ENCODE measurements around the gene FN1.

The FN1 gene

DNA sequence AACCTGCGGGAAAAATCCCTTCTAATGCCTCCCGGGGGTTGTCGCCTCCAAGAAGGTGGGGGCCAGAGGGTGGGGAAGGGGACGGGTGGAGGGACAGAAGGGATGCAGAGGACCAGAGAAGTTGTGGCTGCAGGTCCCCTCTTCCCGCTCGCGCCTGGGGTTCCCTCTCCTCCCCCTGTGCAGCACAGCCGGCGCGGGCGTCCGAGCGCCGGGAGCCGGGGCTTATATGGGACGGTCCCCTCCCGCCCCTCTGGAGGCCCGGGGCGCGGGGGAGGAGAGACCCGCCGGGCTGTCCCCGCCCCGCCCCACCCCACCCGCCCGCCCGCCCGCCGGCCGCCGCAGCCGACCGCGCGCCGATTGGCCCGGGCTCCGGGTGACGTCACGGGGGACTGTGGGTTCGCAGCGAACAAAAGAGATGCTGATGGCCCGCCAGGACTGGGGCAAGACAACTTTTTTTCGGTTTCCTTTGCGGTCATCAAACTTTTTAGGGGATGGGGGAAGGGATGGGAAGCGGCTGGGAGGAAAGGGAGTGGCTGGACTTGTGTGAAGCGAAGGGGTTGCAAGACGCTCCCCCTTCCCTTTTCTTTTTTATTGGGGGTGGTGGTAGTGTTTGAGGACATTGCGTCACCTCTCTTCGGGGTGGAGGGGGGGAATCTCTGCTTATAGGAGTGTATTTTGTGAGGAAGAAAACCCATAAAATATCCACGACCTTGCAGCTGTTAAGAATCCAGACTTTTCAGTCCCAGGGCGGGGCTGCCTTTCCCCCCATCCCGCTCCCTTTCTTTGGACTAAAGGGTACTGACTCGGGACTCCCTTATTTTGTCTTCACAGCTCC is at the start of gene FN1:
Gene FN1, minus strand, starts transcription at position 199 of the 835 bp plus-strand sequence. CDS start 266 bp downstream, outside the sequence.
- peak; percentile 43 for DNase-seq (ENCODE audit: low read depth)

DNA sequence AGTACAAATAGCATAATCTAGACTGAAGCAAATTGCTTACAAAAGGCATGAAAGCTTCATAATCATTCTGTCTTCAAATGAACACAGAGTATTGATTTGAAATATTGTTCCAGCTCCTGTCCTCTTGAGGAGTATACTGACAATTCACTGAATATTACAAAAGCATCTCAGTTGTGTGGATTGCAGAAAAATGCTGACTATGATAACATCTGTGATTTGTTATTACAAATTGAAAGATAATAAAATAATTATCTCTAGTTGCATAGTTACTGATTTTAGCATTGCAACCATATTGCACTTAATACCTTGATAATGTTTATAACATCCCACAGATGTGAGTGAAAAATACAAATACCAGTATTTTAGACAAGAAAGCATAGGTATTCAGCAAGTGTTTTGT is 49.2 kb upstream of the FN1 start:
- no peak for DNase-seq (ENCODE audit: low read depth)

DNA sequence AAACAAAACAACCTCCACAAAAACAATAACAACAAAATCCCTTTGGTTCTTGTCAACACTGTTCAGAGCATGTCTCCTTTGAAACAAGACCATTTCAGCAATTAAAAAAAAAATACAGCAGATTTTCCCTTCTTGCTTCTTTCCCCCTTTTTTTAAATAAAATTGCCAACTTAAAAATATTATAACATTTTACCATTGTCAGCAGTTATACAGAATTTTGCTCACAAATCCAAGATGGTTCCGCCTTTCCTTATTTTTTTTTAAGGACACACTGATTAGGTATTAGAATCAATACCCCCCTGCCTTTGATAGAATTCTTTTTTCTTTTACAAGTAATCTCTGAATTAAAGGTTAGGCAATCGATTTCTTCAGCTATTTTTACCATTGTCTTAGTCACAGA is 48.7 kb upstream of the FN1 start:
- DNase-seq (ENCODE audit: low read depth), result no peak

DNA sequence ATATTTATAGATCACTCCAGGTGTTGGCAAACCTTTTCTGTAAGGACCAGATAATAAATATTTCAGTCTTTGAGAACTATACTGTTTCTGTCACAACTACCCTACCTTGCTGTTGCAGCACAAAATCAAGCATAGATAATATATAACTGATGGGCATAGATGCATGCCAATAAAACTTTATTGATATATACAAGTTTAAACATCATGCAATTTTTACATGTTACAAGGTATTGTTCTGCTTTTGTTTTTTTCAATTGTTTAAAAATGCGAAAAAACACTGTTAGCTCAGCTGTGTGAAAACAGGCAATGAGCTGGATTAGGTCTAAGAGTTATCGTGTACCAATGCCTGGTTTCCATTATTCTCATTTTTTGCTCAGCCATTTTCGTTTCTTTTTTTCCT is 47.6 kb upstream of the FN1 start:
- DNase-seq (ENCODE audit: low read depth), result no peak

DNA sequence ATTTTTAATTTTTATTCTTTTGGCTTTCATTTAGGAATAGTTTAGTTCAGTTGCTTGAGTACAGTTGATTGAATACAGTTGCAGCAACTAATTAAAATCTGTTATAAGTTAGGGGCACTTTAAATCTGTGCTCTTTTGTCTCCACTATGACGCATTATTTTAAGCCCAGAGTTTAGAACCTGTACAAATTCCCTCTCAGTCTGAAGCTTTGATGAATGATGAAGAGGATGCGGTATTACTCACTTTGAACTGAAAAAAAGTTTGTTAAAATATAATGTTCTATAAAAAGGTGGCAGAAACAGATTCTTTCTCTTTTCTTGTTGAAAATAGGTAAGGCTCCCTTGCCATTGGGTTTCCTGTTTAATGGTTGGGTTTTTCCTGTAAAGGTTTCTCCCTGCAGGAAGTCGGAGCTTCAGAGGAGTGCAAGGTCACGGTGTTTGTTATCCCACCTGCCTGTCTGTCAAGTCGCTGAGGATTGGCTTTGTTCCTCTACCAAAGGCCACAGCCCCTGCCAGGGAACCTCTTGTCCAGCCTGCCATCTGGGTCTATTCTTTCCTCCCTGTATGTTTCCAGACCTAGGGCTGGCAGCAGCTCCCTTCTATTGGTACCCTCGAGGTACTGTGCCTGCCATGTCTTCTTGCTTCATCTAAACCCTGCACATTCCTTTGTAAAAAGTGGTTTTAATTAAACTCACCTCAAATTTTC is 43.8 kb upstream of the FN1 start:
- no peak for DNase-seq (ENCODE audit: low read depth)

DNA sequence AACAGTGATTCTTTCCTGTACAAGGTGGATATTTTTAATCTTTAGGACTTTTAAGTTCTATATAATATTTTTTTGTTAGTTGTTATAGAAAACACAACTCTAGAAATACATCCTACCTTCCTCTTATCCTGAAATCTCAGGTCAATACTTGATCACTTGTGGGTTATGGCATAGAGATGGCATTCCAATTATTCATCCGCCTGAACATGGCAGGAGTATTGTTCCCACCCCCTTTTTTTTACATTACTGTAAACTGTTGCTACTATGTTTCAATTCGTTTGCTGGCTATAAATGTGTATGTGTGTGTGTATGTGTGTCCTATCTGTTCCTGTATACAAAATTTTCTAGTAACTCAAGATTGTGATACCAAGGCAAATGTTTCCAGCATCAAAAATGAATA is 43.3 kb upstream of the FN1 start:
- no peak for DNase-seq (ENCODE audit: low read depth)

DNA sequence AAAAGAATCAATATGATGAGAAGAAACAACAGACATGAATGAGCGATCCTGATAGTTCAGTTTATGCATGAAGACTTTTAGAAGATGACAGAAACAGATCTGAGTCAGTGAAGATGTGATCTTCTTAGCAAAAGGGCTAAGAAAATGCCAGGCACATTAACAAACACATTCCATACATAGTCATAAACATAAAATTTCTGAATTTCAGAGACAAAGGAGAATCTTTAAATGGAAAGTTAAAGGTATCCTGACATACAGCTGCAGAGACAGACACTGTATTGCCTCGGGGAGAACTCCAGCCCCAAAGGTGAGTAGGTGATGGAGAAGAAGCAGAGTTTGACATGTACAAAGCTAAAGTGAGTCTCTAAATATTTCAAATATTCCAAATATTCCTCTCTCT is 40.6 kb upstream of the FN1 start:
- no peak for DNase-seq (ENCODE audit: low read depth)

DNA sequence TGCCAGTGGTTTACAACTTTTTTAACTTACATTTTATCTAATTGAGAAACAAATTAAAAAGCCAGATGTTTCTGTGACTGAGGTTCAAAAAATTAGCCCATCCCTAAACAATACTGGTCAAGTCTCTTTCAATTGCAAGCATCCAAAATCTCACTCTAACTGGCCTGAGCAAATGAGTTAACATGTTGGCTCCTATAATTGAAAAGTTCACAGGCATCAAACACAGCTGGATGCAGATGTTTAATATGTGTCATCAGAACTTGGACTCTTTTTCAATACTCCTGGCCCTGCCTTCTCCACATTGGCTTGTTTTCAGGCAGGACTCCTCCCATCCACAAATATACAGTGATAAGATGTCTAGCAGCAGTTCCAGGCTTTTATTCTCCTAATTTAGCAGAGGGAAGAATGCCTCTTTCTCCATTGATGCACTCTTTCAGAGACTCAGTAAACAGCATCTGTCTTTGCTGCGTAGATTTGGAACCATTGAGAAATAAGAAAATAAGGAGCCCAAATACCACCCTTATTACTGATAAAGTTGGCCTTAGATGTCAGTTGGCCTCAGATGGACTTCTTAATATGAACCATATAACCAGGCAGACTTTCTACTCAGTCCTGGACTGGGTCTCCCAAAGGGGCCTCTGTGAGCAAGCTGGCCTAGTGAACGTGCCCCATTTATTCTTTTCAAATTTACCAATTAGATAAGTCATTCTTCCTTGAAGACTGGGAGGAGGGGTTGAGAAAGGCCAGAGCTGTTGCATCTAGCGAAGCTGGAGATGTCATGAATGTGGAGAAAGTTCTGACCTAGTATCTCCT is 30.4 kb upstream of the FN1 start:
- DNase-seq (ENCODE audit: low read depth), result no peak

DNA sequence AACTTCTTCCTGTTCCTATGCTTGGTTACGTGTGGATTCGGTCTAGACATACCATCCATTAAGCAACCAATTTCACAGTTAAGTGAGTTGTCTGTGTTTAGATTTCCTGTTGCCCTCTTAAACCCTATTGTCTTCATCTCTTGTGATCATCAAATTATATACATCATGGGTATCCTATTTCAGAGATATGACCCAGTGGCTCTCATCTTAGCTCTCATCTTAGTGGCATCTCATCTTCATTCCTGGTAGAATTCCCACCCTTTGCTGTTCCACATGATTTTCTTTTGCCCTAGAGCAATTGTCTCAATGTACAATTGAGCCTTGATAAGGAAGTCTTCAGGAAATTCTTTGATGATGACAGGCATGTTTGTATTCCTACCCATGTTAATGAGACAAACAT is 29.4 kb upstream of the FN1 start:
- DNase-seq (ENCODE audit: low read depth), result no peak

DNA sequence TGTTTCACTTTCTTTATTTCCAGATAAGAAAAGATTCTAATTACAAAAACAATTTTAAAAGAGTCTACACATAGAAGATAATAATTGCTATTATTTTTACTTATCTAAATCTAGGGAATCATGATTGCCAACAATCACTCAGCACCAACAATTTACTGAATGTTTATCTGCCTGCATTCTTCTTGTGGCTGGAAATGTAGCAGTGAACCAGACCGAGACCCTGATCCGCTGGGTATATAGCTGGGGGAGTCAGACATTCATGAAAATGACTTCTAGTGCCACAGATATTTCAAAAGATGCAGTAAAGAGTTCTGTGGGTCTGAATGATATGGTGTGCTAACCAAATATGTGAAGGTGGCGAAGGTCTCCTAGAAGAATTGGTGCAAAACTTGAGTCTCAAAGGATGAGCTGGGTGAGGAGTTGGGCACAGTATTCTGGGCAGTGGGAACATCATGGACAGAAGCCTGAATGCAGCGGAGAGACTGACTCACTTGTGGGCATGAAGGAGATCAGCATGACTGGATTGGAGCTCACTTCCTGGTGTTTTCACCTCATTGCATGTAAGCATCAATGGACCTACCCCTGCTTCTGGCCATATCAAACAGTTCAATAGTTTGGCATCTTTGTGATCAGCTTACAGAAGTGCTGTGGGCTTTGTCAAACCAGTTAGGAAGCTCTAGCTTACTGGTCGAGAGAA is 26.1 kb upstream of the FN1 start:
- DNase-seq (ENCODE audit: low read depth), result no peak

DNA sequence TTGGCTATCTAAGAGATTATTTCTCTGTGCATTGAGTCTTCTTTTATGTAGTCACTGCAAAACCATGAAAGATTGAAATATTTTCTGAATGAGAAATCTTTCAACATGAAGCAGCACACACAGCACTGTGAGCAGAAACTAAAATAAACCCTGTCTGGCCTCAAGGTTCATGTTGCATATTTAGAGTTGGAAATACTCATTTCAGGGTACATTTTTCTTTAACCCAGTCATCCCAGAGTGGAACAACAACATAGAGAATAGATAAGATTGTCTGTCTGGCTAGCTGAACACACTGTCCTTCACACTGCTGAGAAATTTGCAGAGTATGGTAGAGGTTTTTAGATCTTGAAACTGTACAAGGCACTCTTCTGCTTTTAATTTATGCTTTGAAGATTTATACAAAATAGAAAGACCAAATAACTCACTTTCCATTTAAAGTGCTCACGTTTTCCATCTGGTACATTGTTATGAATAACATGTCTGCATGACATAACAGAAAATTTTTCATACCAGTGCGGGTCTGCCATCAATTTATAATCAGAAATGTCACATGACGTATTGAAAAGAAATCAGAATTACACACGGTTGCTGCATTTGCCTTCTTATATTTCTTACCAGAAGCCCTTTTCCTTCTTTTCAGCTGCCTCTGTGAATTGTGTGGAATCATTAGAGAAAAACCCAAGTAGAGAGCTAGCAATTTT is 25.0 kb upstream of the FN1 start:
- DNase-seq (ENCODE audit: low read depth), result no peak

DNA sequence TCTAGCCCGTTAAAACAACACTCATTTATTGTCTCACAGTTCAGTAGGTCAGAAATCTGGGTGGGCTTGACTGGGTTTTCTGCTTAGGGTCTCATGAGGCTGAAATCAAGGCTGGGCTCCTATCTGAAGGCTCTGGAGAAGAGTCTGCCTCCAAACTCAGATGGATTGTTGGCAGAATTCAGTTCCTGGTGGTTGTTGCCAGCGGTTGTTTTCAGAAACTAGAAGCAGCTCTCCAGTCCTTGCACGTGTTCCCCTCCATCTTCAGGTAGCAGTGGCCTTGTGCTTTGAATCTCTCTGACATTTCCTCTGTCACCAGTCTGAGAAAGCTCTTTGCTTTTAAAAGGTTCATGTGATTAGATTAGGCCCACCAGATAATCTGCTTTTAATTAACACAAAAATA is 20.1 kb upstream of the FN1 start:
- DNase-seq (ENCODE audit: low read depth), result no peak

DNA sequence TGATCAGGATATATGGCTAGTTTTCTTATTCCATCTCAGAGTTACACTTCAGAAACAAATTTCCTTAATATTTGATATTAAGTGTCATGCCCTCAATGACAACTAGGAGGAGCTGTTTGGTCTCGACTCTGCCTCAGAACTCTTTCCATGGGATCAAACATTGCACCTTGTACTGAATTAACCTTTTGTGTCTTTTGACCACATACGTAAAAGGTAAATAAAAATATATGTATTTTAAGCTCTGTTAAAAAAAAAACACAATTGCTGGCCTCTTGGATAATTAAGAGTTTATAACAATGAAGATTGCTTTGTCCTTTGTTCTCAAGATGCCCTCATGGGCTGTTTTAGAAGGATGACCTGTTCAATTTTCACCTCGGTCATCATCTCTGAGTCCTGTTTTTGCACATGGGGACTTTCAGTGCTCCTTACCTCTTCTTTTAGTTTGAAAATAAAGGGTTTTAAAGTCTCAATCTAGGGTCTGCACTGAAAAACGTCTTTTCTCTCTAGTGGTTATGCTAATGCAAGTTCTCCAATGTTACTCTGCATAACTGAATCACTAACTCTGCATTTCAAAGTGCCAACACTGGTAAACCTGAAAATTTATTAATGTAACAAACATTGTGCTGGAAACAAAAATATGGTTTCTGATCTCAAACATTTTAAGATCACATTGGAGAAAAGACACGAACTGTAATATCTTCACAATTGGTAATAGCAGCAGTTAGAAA is 18.8 kb upstream of the FN1 start:
- no peak for DNase-seq (ENCODE audit: low read depth)

DNA sequence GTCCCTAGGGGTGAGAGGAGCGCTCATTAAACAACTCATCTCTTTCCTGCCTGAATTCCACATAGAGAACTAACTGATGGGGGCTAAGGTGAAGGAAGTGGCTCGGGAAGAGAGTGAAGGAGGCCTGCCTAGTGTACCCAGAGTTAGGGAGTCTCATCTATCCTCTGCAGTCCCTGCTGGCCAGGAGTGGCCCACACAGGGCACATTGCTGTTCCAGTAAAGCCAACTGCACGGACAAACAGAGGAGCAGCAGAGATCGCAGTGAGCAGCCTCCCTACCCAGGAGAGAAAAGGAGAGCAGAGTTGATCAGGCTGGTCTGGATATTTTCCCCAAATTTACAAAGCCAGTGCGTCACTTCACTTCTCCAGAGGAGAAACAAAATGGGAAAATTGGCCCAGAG is 16.9 kb upstream of the FN1 start:
- DNase-seq (ENCODE audit: low read depth), result no peak

DNA sequence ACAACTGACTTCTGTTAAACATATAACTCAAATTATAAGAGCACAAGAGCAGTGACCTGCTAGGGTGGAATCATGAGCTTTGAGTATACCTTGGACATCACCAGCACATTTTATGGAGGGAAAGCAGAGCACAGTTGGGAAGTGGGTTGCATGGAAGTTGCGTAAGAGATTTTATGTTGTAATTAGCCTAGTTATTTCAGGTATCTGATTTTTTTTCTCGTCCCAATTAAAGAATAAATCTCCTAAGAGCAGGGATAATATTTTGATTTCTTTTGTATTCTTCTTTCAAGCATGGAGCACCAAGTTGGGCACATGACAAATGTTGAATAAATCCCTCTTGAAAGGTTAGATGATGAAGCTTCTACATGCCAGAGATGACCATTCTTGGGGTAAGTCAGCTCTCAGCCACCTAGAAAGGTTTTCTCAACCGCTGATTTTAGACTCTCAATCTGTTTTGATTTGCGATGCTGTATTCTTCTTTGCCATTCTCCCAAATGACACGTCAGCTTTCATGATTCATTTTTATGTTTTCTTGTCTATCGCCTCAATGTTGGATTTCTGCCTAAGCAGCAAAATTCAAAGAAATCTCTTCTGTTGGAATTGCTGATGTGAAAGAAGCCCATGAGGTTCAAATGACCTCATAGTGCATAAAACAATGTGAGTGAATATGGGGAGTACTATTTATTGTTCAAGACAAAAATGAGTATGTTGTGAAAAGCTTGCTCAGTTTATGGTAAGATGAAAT is 15.3 kb upstream of the FN1 start:
- DNase-seq (ENCODE audit: low read depth), result no peak

DNA sequence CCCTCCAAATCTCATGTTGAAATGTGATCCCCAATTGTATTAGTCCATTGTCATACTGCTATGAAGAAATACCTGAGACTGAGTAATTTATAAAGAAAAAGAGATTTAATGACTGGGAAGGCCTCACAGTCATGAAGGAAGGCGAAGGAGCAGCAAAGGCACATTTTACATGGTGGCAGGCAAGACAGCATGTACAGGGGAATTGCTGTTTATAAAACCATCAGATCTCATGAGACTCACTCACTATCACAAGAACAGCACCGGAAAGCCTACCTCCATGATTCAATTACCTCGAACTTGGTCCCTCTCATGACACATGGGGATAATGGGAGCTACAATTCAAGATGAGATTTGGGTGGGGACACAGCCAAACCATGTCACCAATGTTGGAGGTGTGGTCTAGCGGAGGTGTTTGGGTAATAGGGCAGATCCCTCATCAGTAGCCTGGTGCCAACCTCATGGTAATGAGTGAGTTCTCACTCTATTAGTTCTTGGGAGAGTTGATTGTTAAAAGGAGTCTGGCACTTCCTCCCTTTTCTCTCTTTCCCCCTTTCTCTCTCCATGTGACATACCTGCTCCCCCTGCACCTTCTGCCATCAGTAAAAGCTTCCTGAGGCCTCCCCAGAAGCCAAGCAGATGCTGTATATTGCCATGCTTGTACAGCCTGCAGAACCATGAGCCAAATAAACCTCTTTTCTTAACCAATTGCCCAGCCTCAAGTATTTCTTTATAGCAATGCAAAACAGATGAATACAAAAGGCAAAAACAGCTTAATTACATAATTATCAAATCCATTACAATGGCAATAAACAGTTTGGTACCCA is 14.5 kb upstream of the FN1 start:
- no peak for DNase-seq (ENCODE audit: low read depth)

DNA sequence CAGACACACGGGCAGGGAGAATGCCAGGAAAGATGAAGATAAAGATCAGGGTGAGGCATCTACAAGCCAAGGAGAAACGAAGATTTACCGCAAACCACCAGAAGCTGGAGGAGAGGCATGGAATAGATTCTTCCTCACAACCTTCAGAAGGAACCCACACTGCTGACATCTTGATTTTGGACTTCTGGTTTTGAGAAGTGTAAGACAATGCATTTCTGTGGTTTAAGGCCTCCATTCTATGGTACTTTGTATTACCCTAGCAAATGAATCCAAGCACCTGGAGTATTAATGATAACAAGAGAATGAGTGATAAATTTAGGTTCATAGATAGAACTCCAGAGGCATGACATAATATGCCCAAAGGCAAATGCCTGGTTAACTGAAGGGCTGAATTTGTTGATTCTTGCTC is 11.8 kb upstream of the FN1 start:
- DNase-seq (ENCODE audit: low read depth), result no peak

DNA sequence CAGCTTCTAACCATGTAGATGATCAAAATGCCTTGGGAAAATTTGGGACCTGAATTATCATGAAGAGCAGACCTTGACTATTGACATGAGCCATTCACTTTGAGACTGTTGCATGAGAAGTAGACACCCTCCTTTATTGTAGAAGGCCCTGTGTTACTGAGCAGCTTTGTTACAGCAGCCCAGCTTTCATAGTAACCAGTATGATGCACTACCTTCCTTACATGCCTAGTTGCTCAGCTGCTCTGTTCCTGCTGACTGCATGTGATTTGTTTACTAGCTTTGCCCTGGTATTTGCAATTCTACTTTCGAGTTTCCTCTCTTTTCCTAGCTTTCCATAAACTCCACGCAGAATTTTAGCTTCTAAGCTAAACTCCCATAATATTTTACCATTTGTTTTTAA is 11.2 kb upstream of the FN1 start:
- DNase-seq (ENCODE audit: low read depth), result no peak

DNA sequence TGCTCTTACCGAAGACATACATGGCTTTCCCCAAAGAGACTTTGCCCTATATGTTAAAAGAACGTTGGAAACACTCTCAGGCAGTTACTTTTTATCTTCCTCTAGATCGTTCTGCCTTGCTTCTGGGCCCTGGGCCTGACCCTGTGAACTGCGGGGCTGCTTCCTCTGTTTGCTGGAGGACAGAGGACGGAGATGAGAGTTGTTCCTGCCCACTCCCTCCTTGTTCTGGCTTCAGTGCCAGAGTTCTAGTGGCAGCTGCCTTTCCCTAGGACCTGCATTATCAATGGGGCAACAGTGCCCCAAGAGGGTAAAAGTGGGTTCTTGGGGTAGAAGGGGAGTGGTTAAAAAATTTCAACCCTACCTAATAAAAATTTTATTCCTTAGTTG is 6.5 kb upstream of the FN1 start:
- DNase-seq (ENCODE audit: low read depth), result no peak

All from T-helper 22 cell (primary cell).